ENCODE measurements around the gene PEF1.

The PEF1 gene

DNA sequence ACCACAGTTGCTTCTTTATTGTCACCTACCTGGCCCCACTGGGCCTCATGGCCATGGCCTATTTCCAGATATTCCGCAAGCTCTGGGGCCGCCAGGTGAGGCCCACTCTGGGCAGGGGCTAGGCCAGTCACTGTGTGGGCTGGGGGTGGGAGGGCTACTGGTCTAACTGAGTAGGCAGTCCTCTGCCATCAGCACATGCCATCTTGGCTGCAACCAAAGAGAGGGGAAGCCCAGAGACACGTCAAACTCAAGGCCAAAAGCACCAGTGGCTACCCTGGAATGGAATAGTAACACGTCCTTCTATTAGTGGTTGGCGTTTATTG is 23.2 kb downstream of the PEF1 start:
- Histone ChIP-seq H3K4me3 (ENCODE audit: low read length) (no peak overlapping the region), H3K4me1 (ENCODE audit: low read length) (peaks cover 26% of the 10 kb centered on the region), H3K27ac (ENCODE audit: low read length) (no peak overlapping the region), H3K4me2 (ENCODE audit: low read length) (no peak overlapping the region), H2AFZ (ENCODE audit: low read depth, low read length) (no peak overlapping the region), H3K27me3 (ENCODE audit: low read depth, low read length) (no peaks in the 10 kb centered on the region), H4K20me1 (ENCODE audit: insufficient read depth, low read length) (no peaks in the 10 kb centered on the region), H3K79me2 (ENCODE audit: low read length) (no peaks in the 10 kb centered on the region), H3K9me3 (ENCODE audit: insufficient read depth, low read length) (no peaks in the 10 kb centered on the region), H3K36me3 (replicated peaks; ENCODE audit: low read depth, low read length) (no peaks in the 10 kb centered on the region), H3K9ac (ENCODE audit: low read length) (no peak overlapping the region)
- TF ChIP-seq, protein P1, sequence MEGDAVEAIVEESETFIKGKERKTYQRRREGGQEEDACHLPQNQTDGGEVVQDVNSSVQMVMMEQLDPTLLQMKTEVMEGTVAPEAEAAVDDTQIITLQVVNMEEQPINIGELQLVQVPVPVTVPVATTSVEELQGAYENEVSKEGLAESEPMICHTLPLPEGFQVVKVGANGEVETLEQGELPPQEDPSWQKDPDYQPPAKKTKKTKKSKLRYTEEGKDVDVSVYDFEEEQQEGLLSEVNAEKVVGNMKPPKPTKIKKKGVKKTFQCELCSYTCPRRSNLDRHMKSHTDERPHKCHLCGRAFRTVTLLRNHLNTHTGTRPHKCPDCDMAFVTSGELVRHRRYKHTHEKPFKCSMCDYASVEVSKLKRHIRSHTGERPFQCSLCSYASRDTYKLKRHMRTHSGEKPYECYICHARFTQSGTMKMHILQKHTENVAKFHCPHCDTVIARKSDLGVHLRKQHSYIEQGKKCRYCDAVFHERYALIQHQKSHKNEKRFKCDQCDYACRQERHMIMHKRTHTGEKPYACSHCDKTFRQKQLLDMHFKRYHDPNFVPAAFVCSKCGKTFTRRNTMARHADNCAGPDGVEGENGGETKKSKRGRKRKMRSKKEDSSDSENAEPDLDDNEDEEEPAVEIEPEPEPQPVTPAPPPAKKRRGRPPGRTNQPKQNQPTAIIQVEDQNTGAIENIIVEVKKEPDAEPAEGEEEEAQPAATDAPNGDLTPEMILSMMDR (IDR thresholded peaks at IDR 0.05; ENCODE audit: low read depth, low read length): no peak
- no peak for TF ChIP-seq EZH2phosphoT487 (IDR thresholded peaks at IDR 0.05; ENCODE audit: low read depth)

GRCh38 chr1:31620631-31621497 is 23.8 kb downstream of the PEF1 start:
- H3K9me3 ChIP-seq (ENCODE audit: insufficient read depth, low read length): no peaks in the 10 kb centered on the region
- H3K27ac ChIP-seq (ENCODE audit: low read length): no peak overlapping the region
- H3K79me2 ChIP-seq (ENCODE audit: low read length): no peaks in the 10 kb centered on the region
- H4K20me1 ChIP-seq (ENCODE audit: insufficient read depth, low read length): no peaks in the 10 kb centered on the region
- no peaks in the 10 kb centered on the region for H3K36me3 ChIP-seq (replicated peaks; ENCODE audit: low read depth, low read length)
- no peak overlapping the region for H3K4me2 ChIP-seq (ENCODE audit: low read length)
- no peak for TF ChIP-seq EZH2phosphoT487 (IDR thresholded peaks at IDR 0.05; ENCODE audit: low read depth)
- TF ChIP-seq, protein P1 (IDR thresholded peaks at IDR 0.05; ENCODE audit: low read depth, low read length): no peak
- no peak overlapping the region for H3K9ac ChIP-seq (ENCODE audit: low read length)
- no peak overlapping the region for H2AFZ ChIP-seq (ENCODE audit: low read depth, low read length)
- H3K4me3 ChIP-seq (ENCODE audit: low read length): no peak overlapping the region
- no peaks in the 10 kb centered on the region for H3K27me3 ChIP-seq (ENCODE audit: low read depth, low read length)
- peaks cover 26% of the 10 kb centered on the region for H3K4me1 ChIP-seq (ENCODE audit: low read length)

DNA sequence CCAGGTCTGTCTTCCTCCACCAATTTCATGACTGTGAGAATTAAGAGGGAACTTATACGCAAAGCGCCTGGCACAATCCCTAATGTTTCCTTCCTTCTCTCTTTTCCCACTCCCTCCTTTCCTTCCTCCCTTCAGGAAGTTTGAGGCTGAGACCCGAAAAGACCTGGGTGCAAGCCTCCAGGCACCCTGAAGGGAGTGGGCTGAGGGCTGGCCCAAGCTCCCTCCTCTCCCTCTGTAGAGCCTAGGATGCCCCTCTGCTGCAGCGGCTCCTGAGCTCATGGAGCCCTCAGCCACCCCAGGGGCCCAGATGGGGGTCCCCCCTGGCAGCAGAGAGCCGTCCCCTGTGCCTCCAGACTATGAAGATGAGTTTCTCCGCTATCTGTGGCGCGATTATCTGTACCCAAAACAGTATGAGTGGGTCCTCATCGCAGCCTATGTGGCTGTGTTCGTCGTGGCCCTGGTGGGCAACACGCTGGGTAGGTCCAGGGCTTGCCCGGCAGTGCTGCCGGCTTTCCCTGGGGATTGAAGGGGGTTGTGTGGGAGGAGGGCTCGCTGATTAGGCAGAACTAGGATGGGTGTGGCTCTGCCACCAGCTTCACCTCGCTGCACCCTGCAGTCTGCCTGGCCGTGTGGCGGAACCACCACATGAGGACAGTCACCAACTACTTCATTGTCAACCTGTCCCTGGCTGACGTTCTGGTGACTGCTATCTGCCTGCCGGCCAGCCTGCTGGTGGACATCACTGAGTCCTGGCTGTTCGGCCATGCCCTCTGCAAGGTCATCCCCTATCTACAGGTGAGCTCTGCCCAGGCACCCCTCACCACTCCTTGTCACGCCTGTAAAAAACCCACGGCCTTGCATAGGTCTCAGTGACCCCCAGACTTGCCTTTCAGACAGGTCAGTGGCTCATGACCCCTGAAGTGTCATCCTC is 25.5 kb downstream of the PEF1 start:
- H4K20me1 ChIP-seq (ENCODE audit: insufficient read depth, low read length): no peaks in the 10 kb centered on the region
- H3K36me3 ChIP-seq (replicated peaks; ENCODE audit: low read depth, low read length): no peaks in the 10 kb centered on the region
- peak overlapping the region; percentile 96 for H3K4me2 ChIP-seq (ENCODE audit: low read length)
- no peaks in the 10 kb centered on the region for H3K9me3 ChIP-seq (ENCODE audit: insufficient read depth, low read length)
- H3K4me1 ChIP-seq (ENCODE audit: low read length): peaks cover 20% of the 10 kb centered on the region
- no peaks in the 10 kb centered on the region for H3K79me2 ChIP-seq (ENCODE audit: low read length)
- TF ChIP-seq, protein P1 (IDR thresholded peaks at IDR 0.05; ENCODE audit: low read depth, low read length): peak; percentile 5; the same call in 1 of the 2 replicates
- TF ChIP-seq EZH2phosphoT487 (IDR thresholded peaks at IDR 0.05; ENCODE audit: low read depth): no peak
- no peaks in the 10 kb centered on the region for H3K27me3 ChIP-seq (ENCODE audit: low read depth, low read length)
- 0 out of 2 replicates have a peak overlapping the region, but pooled peaks have one; percentile 79 for H3K9ac ChIP-seq (ENCODE audit: low read length)
- no peak overlapping the region; the same call in 1 of the 2 replicates for H2AFZ ChIP-seq (ENCODE audit: low read depth, low read length)
- no peak overlapping the region for H3K27ac ChIP-seq (ENCODE audit: low read length)
- peak overlapping the region; percentile 99; the same call in 1 of the 2 replicates for H3K4me3 ChIP-seq (ENCODE audit: low read length)
